Gastrocnemius medialis (tissue), 4 donors: ENCODE measurements around the gene DNAJC1.

Experiments used
- POLR2A ChIP-seq, 2 donors: fragments of 450-650 bp; IDR thresholded peaks; one replicate each; pipeline ENCODE4 v1.6.1; 2017; ENCODE audit warnings: antibody characterized with exemption in 2 of 2, mild to moderate bottlenecking in 2 of 2, moderate library complexity in 2 of 2
- TF ChIP-seq, protein P1 (sequence below), 5 experiments: fragments of 450-650 bp in 3 of 5; fragments of 200-600 bp in 2 of 5; sonication (generic) in 2 of 5; IDR thresholded peaks in 4 of 5; conservative IDR thresholded peaks in 1 of 5; 1 replicate in 4 of 5; 2 replicates in 1 of 5; pipeline ENCODE4 v1.5.1; 2016 to 2019; ENCODE audit warnings: antibody characterized with exemption in 5 of 5, mild to moderate bottlenecking in 3 of 5, moderate library complexity in 3 of 5

GRCh38 chr10:21724020-21724589, 279.4 kb downstream of the DNAJC1 start:
- TF ChIP-seq, protein P1, sequence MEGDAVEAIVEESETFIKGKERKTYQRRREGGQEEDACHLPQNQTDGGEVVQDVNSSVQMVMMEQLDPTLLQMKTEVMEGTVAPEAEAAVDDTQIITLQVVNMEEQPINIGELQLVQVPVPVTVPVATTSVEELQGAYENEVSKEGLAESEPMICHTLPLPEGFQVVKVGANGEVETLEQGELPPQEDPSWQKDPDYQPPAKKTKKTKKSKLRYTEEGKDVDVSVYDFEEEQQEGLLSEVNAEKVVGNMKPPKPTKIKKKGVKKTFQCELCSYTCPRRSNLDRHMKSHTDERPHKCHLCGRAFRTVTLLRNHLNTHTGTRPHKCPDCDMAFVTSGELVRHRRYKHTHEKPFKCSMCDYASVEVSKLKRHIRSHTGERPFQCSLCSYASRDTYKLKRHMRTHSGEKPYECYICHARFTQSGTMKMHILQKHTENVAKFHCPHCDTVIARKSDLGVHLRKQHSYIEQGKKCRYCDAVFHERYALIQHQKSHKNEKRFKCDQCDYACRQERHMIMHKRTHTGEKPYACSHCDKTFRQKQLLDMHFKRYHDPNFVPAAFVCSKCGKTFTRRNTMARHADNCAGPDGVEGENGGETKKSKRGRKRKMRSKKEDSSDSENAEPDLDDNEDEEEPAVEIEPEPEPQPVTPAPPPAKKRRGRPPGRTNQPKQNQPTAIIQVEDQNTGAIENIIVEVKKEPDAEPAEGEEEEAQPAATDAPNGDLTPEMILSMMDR (IDR thresholded peaks at IDR 0.05 in 4 of 5, conservative IDR thresholded peaks at IDR 0.05 in 1 of 5) = no peak
- no peak for TF ChIP-seq POLR2A (IDR thresholded peaks at IDR 0.05)
